ENCODE data around the gene MMP2.

DNA sequence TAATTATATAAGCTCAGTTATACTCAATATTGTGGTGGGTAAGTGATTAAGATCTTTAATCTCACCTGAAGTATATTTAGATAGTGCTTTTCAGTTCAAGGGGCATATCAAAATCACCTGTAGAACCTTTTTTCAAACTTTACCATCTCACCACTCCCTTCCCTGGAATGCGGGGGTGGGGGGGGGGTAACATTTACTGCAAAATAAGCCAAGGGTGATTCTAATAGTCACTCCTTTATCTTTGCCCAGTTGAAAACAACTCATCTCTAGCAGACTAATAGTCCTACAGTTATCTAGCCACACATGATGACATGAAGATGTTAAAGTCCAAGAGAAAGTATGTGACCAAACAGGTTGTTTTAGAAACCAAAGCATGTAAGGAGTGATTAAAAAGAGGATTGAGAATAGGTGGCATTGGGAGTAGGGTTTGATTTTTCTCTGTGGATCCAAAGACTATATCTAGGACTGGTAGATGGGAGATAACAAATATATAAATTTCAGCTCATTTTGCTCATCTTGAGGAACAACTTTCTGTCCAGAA is 51.4 kb downstream of the MMP2 start:
- TF ChIP-seq CTCF (IDR thresholded peaks at IDR 0.05) (no peak), POLR2A (IDR thresholded peaks at IDR 0.05) (no peak)

Data from ovary (tissue), 3 donors.